Measurements from ENCODE around the gene SLC39A5.
A peak's percentile ranks its signal among the peaks of the same experiment; 100 is the strongest.

GRCh38 chr12:56193025-56193578, 36.7 kb upstream of the SLC39A5 start:
- peak; percentile 86 for TF ChIP-seq CTCF (conservative IDR thresholded peaks at IDR 0.05)
- no peak for TF ChIP-seq EZH2 (IDR thresholded peaks at IDR 0.05; ENCODE audit: low read depth)
